DOHH2 (cell line): ENCODE measurements around the gene SLC25A5.
A peak's percentile ranks its signal among the peaks of the same experiment; 100 is the strongest.

Experiments
- H3F3A ChIP-seq: fragments of 200-600 bp; sonication (generic), shearing (Covaris generic); 2 replicates; pipeline ENCODE4 v1.6.0; 2016; ENCODE audit warnings: antibody characterized with exemption, mild to moderate bottlenecking; ENCODE audit not compliant: control insufficient read depth, insufficient read depth
- H3K27ac ChIP-seq: fragments of 200-600 bp; sonication (generic); 2 replicates; pipeline ENCODE4 v1.5.1; 2014; ENCODE audit warnings: low read depth, mild to moderate bottlenecking, low read length, moderate library complexity
- H3K27me3 ChIP-seq: fragments of 200-600 bp; sonication (generic); 2 replicates; pipeline ENCODE4 v1.6.1; 2014; ENCODE audit warnings: mild to moderate bottlenecking, low read length, mixed read lengths; ENCODE audit not compliant: control insufficient read depth
- H3K36me3 ChIP-seq: fragments of 200-600 bp; sonication (generic); 2 replicates; pipeline ENCODE4 v1.6.1; 2014; ENCODE audit warnings: mild to moderate bottlenecking, low read length, moderate library complexity, mixed read lengths; ENCODE audit not compliant: control insufficient read depth
- H3K4me1 ChIP-seq: fragments of 200-600 bp; sonication (generic); 2 replicates; pipeline ENCODE4 v1.6.1; 2014; ENCODE audit warnings: mild to moderate bottlenecking, low read length, mixed read lengths; ENCODE audit not compliant: control insufficient read depth
- H3K4me2 ChIP-seq: fragments of 200-600 bp; sonication (generic); 2 replicates; pipeline ENCODE4 v1.6.0; 2014; ENCODE audit warnings: mild to moderate bottlenecking, low read length, moderate library complexity
- H3K4me3 ChIP-seq: fragments of 200-600 bp; sonication (generic); 2 replicates; pipeline ENCODE4 v1.5.1; 2014; ENCODE audit warnings: mild to moderate bottlenecking, low read length, mixed read lengths
- H3K79me2 ChIP-seq: fragments of 200-600 bp; sonication (generic); 2 replicates; pipeline ENCODE4 v1.6.1; 2014; ENCODE audit warnings: mild to moderate bottlenecking, low read length, mixed read lengths; ENCODE audit not compliant: control insufficient read depth
- H3K9me2 ChIP-seq: fragments of 200-600 bp; sonication (generic); replicated peaks from 2 replicates; pipeline ENCODE4 v1.6.1; 2014; ENCODE audit warnings: mild to moderate bottlenecking, low read length, mixed read lengths; ENCODE audit not compliant: control insufficient read depth
- H3K9me3 ChIP-seq: fragments of 200-600 bp; sonication (generic); 2 replicates; pipeline ENCODE4 v1.6.1; 2014; ENCODE audit warnings: antibody characterized with exemption, low read length, mixed read lengths; ENCODE audit not compliant: control insufficient read depth, insufficient read depth
- H4K20me1 ChIP-seq: fragments of 200-600 bp; sonication (generic); 2 replicates; pipeline ENCODE4 v1.6.0; 2014; ENCODE audit warnings: low read depth, mild to moderate bottlenecking, antibody characterized with exemption, low read length, moderate library complexity; ENCODE audit not compliant: control insufficient read depth, insufficient read depth
- EZH2phosphoT487 ChIP-seq: fragments of 200-600 bp; sonication (generic); IDR thresholded peaks from 2 replicates; pipeline ENCODE4 v1.6.1; 2017; ENCODE audit warnings: borderline replicate concordance, mild to moderate bottlenecking, antibody characterized with exemption, low read length, moderate library complexity, mixed read lengths
- TF ChIP-seq, protein P1 (sequence below): fragments of 200-600 bp; sonication (generic); IDR thresholded peaks from one replicate; pipeline ENCODE4 v1.5.1; 2014; ENCODE audit warnings: antibody characterized with exemption, mild to moderate bottlenecking, low read depth, low read length; ENCODE audit not compliant: poor library complexity, severe bottlenecking

SLC25A5 gene

DNA sequence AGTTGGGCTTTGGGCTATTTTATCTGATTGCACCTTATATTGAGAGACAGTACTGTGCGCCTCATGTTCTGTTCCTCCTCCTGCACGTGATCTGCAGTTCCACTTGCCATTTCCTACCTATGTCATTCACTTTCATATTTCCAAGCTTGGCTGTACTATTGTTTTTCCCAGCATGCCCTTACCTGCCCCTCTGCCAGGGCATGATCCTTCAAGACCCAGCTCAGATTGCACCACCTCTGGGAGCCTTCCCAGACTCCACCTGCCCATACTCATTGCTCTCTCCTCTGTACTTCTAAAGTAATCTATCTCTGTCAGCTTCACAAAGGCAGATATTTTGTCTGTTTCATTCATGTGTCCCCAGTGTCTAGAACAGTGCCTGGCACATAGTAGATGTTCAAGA is 11.6 kb downstream of the SLC25A5 start:
- H3K4me1 ChIP-seq = peaks cover 13% of the 10 kb centered on the region
- no peak overlapping the region for H3K4me3 ChIP-seq
- no peaks in the 10 kb centered on the region for H4K20me1 ChIP-seq
- no peak for TF ChIP-seq EZH2phosphoT487
- TF ChIP-seq, protein P1, sequence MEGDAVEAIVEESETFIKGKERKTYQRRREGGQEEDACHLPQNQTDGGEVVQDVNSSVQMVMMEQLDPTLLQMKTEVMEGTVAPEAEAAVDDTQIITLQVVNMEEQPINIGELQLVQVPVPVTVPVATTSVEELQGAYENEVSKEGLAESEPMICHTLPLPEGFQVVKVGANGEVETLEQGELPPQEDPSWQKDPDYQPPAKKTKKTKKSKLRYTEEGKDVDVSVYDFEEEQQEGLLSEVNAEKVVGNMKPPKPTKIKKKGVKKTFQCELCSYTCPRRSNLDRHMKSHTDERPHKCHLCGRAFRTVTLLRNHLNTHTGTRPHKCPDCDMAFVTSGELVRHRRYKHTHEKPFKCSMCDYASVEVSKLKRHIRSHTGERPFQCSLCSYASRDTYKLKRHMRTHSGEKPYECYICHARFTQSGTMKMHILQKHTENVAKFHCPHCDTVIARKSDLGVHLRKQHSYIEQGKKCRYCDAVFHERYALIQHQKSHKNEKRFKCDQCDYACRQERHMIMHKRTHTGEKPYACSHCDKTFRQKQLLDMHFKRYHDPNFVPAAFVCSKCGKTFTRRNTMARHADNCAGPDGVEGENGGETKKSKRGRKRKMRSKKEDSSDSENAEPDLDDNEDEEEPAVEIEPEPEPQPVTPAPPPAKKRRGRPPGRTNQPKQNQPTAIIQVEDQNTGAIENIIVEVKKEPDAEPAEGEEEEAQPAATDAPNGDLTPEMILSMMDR = no peak
- no peaks in the 10 kb centered on the region for H3K27me3 ChIP-seq
- H3F3A ChIP-seq = no peaks in the 10 kb centered on the region
- no peak overlapping the region for H3K27ac ChIP-seq
- H3K79me2 ChIP-seq = no peaks in the 10 kb centered on the region
- no peaks in the 10 kb centered on the region for H3K9me2 ChIP-seq
- H3K9me3 ChIP-seq = no peaks in the 10 kb centered on the region
- H3K4me2 ChIP-seq = no peak overlapping the region
- H3K36me3 ChIP-seq = no peaks in the 10 kb centered on the region

DNA sequence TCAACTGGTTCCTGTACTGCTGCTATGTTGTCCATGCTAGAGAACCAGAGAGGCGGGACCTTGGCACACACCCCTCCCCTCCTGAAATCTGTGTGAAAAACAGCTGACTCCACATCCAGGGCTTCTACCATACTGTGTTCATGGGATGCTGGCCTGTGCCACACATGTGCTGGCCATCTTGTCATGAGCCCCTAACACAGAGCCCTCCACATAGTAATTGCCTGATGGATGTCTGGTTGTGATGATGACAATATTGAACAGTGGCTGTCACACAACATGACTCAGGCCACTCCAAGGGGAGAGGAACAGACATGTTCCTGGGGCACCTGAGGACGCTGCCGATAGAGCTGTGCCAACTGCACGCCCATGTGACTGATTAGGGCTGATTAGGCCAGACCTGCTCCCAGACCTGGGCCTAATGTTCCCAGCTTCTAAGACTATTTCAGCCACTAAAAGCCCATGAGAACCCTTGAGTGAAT is 13.1 kb downstream of the SLC25A5 start:
- Histone ChIP-seq H3K27ac (no peak overlapping the region), H3K36me3 (no peaks in the 10 kb centered on the region), H3K27me3 (no peaks in the 10 kb centered on the region), H3F3A (no peaks in the 10 kb centered on the region), H3K4me3 (no peak overlapping the region), H3K9me2 (no peaks in the 10 kb centered on the region), H3K4me1 (peaks cover 13% of the 10 kb centered on the region), H3K4me2 (no peak overlapping the region), H3K9me3 (no peaks in the 10 kb centered on the region), H3K79me2 (no peaks in the 10 kb centered on the region), H4K20me1 (no peaks in the 10 kb centered on the region)
- TF ChIP-seq EZH2phosphoT487 = no peak
- TF ChIP-seq, protein P1 = no peak

DNA sequence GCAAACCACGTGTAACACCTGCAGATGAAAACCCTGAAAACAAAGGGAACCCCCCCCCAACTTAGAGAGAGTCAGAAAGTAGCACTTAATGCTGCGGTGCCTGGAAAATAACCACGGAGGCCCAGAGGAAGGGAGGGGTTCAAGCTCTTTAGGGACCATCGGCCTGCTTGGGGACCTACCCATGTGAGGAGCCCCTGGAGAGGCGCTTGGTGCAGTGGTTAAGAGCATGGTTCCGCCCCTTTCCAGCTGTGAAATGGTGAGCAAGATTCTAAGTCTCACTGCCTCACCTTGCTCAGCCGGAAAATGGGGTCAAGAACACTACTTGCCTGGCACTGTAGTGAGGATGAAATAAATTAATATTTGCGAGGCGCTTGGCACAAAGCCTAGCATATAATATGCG is 13.8 kb downstream of the SLC25A5 start:
- no peak for TF ChIP-seq EZH2phosphoT487
- TF ChIP-seq, protein P1 = no peak
- H3K4me2 ChIP-seq = peak overlapping the region; percentile 81
- no peaks in the 10 kb centered on the region for H3K9me3 ChIP-seq
- no peaks in the 10 kb centered on the region for H3F3A ChIP-seq
- no peak overlapping the region for H3K27ac ChIP-seq
- no peaks in the 10 kb centered on the region for H3K27me3 ChIP-seq
- no peaks in the 10 kb centered on the region for H3K79me2 ChIP-seq
- no peaks in the 10 kb centered on the region for H3K9me2 ChIP-seq
- H3K4me1 ChIP-seq = peaks cover 13% of the 10 kb centered on the region
- H3K36me3 ChIP-seq = no peaks in the 10 kb centered on the region
- H4K20me1 ChIP-seq = no peaks in the 10 kb centered on the region
- peak overlapping the region; percentile 66 for H3K4me3 ChIP-seq
